HG03066 (cell line): ENCODE data around the gene BPIFB2.

Experiments
- ATAC-seq: cut with Tn5 transposase; IDR thresholded peaks from one replicate; pipeline ENCODE4 v1.9.1; 2021; ENCODE audit warnings: low read depth; ENCODE audit not compliant: unreplicated experiment

Gene BPIFB2

DNA sequence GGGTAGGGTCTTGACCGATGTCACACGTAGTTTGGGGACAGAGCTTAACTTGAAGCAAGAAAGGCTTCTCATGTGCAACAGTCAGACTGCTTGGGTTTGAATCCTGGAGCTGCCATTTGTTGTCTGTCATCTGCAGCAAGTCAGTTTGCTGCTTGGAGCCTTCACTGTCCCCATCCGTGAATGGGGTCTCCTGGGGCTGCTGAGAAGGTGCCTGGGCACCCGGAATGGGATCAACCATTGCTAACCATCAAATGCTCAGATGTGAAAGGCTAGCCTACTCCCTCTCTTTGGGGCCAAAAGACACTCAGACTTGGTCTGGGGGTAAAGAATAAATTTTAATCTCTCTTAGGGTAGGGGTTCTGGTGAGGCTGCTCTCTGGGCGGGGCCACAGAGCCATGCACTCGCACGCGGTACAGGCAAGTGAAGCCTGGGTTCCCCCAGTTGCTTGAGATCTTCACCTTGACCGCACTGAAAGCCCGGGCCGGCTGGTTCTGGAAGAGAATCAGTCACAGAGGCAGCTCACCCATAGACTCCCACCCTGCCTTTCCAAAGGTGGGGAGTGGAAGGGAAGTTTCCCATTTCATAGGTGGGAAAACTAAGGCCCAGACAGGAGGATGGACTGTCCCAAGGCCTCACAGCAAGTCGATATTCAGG is 23.9 kb upstream of the BPIFB2 start:
- no peak for ATAC-seq

DNA sequence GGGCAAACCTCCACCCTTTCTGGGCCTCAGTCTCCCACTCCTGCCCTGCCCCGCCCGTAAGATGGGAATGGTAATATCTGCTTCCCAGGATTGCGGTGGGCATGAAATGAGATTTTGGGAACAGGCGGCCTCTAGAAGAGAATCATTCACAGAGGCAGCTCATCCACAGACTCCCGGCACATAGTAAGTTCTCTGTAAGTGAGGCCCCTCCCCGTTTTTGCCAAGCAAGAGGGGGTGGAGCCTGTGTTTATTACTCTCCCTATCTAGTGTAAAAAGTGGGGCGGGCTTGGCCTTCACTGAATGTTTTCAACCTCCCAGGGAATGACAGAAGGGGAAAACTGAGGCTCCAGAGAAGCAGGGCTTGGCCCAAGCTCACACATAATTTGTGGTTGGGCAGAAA is 23.3 kb upstream of the BPIFB2 start:
- no peak for ATAC-seq

DNA sequence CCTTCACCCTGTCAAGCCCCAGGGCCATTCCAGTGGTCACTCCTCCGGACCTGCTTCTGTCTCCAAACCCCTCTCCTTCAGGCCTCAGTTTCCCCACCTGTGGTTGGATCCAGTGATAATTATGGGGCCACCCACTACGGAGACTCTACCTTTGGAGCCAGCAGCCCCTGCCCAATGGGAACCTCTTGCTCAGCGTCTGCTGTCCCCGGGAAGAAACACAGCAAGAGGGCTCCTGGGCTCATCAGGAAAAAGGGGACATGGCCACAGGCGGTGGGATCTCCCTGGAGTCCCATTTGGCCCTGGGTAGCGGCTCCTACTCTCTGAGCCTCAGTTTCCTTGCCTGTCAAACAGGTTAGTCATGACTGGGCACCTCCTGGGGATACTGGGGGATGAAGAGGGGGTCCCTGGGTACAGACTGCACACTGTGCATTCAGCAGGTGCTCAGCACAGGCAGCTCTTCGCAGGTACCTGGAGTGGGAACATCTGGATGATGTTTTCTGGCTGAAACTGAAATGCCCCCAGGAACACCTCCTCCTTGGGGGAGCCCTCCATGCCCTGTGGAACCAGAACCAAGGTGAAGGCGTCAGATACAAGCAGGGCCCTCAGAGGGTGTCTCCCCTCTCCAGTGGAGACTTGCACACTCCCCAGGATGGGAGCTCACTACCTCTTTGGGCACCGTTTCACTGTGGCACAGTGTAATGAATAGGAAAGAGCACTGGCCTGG is 22.7 kb upstream of the BPIFB2 start:
- ATAC-seq = no peak

DNA sequence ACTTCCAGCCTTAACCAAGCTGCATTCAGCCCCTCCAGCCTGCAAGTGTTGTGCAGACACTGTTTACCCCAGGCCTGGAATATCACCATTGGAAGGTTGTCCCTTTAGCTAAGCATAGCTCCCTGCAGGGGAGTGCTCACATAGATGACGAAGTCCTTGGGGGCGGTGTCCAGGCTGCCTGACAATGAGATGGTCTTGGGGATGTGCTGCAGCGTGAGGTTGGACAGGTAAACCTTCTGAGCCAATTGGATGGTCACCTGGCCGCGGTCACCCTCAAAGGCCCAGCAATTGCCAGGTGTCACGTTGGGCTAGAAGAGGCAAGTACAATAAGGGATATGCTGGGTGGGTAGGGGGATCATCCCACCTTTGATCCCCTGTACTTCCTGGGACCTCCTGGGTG is 21.9 kb upstream of the BPIFB2 start:
- no peak for ATAC-seq

DNA sequence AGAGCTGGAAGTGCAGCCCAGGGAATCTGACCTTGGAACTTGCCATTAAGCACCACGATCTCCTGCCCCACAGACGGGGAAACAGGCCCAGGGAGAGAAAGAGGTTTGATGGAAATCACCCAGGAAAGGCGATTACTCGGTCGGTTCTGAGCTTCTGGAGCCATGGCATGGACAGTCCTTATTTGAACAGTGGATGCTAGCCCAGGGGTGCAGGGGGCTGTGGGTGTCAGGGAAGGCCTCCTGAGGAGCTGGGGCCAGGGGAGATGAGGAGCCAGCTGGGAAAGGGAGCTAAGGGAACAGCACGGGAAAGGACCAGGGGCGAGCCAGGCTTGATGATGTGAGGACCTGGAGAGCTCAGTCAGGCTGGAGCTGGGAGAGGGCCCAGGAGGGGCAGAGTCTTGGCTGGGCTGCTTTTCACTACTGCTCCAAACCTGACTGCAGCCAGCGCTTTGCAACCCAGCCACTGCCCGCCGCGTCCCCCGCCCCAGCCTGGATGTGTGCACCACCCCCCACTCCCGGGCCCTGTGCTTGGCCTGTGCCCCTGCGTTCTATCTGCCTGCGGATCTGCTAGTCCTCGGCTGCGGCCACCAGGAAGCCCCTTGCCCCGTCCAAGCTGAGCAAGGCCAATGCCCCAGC is 21.1 kb upstream of the BPIFB2 start:
- no peak for ATAC-seq

DNA sequence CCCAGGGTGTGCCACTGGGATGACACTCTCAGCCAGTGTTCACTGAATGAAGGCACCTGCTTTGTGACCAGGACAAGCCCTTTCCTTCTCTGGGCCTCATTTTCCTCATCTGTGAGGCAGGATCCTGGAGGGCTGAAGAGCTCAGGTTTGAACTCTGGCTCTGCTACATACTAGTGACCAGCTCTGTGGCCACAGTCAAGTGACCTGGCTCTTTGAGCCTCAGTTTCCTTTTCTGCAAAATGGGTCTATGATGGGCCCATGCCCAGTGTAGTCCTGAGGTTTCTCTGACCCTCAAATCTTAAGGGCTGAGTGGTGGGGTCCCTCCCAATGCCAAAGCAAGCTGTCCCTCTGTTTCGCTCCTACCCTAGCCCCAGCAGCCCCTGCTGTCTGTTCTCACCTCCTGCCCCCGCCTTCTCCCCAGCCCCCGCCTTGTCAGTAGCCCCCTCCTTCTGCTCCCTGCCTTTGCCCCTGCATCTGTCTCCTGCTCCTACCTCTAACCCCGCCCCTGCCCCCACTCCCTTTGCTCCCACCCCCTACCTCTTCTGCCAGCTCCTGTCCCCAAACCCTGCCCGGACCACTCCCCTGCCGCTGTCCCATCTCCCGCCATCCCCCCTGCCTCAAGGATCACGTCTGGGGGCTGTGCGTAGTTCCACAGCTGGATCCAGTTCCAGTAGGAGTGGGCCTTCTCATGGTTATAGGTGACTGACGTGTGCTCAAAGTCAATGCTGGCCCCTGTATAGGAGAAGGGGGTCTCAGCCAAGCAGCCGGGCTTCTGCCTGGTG is 20.3 kb upstream of the BPIFB2 start:
- no peak for ATAC-seq

DNA sequence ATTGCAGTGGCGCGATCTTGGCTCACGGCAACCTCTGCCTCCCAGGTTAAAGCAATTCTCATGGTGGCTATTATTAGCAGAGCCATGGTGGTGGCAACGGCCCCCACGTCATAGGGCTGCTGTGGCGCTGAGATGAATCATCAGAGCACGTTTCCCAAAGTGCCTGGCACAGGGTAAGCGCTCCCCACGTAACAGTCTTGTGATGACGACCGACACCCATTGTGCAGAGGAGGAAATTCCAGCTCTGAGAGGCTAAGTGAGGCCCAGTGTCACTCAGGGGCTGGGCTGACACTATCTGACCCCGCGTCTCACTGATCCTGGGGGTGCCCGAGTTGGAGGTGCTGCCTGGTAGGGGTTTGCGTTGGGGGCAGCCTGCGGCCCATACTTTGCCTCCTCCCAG is 19.5 kb upstream of the BPIFB2 start:
- ATAC-seq = no peak

DNA sequence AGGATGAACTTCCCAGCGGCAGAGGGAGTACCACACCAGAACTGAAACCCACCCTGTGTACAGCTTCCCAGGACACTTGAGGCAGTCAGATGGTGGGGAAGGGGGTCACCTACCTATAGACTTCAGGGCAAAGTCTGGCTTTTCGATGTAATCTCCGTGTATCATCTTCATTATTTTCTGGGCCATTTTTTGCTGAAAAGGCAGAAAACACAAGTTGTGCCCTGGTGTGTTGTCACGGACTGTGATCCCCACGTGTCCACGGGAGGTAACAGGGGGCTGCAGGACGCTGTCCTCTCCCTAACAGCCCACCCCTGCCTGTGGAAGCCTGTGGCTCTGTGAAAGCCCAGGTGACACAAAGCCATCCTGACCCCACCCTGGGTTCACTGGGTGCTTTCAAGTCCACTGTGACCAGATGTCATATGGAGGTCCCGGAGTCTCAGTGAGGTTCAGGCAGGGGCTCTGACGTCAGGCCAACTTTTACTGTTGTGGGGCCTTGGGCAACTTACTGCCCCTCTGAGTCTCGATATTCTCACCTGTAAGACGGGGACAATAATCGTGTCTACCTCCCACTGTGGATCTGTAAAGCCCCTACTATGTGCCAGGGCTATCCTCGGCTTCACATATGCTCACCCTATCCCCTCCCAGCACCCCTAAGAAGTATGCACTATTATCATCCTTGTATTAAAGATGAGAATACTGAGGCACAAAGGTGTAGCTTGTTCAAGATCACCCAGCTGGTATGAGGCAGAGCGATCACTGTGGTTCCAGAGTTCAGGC is 17.8 kb upstream of the BPIFB2 start:
- ATAC-seq = no peak

DNA sequence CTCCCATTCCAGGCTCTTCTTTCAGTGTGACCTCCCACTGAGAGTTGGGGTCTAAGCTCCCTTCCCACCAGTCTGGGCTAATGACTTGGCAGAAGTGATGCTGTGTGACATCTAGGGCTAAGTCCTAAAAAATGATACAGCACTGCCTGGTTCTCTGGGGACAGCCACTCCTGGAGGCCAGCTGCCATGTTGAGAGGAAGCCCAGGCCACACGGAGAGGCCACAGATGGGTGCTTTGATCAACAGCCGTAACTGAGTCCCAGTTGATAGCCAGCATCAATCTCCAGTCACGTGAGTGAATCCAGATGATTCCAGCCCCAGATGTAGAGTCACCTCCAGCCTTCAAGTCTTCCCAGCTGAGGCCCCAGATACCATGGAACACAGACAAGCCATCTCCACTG is 17.1 kb upstream of the BPIFB2 start:
- ATAC-seq = no peak

DNA sequence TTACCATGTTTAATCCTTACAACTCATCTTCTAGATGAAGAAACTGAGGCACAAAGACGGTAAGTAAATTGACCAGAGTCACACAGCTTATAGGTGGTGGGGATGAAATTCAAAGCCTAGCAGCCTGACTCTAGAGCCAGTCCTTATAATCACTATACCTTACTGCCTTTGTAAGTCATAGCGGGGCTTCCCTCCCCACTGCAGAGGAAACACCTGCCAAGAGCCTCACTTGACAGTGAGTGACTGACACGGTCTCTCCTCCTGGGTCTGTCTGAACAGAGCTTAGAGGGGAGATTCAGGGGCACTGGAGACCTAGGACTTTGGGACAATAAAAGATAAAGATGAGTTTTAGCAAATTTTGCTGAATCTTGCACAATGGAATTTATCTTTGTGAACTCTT is 16.1 kb upstream of the BPIFB2 start:
- ATAC-seq = no peak

DNA sequence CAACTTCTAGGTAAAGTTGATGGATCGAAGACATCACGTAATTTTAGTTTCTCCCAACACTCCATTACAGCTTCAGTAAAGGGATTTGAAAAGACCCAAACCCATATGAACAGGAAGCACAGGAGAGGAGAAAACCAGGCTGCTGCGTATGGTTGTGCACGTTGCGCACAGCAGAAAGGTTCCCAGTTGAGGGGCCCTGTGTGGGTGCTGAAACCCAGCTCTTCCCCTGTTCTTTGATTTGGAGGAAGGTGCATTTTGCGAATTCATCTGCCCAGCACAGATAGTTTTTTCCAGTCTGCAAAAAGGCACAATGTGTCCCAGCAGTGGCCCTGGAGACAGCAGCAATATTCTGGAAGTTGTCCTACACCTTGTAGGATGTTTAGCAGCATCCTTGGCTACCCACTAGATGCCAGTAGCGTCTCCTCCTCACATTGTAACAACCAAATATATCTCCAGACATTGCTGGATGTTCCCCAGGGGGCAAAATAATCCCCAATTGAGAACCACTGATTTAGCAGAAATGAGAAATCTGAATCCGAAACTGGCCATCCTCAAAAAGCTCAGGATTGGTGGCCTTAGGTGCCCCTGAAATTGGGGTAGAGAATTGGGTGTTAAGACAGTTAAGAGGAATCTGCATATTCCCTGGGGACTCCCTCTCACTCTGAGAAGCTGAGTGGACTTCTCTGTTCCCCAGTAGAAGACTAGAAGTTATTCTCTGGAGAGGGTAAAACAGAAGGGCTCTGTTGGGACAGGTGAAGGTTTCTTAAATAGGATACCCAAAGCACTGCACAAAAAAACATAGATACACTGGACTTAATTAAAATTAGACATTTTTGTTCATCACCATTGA is 15.5 kb upstream of the BPIFB2 start:
- ATAC-seq = no peak

DNA sequence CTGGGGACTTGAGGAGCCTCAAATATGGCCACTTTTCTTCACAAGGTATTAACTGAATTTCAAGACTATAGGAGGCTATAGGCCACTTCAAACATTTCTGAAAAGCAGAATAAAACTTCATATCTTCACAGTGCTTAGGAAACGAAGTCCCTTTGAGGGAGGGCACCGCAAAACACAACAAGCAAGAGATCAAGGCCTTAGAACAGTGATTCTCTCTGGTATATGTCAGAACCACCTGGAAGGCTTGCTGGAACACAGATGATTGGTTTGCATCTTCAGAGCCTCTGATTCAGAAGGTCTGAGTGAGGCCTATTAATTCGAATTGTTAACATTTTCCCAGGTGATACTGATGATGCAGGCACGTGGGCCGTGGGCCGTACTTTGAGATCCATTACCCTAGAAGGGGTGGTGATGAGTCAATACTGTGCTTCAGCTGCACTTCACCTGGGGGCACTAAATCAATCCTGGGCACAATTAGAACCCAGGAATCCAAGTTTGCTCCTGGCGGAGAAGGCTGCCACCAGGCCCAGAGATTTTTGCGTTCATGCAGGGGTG is 13.9 kb upstream of the BPIFB2 start:
- ATAC-seq = no peak

DNA sequence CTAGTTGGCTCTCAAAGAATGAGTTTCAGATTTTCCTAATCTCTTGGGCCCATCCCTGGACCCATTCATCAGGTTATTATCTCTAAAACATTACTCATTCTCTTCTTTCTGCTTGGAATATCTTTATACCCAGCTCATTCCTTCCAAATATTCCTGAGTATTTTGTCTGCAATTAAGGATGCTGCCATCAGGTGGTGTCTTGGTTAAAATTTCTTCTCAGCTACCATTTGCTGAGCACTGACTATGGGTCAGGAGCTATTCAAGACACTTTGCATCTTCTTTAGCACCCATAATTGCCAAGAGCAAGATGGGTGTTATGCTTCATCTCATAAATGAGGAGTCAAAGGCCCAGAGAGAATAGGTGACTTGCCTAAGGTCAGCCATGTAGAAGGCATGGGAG is 11.7 kb upstream of the BPIFB2 start:
- no peak for ATAC-seq

DNA sequence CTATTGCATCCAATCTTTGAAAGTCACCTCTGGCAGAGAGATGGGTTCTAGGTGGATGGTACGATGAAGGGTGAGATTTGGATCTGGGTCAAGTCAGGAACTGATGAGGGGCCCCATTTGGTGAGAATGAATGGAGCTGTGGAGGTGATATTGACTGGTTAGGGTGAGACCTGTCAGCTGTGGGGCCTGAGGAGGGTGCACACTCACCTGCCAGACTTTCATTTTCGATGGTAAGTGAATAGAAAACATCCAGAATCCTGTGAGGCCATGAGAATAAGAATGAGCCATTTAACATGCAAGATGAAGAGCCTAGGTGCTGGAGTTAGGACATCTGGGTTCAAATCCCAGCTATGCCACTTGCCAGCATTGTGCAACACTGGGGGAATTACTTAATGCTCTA is 10.1 kb upstream of the BPIFB2 start:
- no peak for ATAC-seq

DNA sequence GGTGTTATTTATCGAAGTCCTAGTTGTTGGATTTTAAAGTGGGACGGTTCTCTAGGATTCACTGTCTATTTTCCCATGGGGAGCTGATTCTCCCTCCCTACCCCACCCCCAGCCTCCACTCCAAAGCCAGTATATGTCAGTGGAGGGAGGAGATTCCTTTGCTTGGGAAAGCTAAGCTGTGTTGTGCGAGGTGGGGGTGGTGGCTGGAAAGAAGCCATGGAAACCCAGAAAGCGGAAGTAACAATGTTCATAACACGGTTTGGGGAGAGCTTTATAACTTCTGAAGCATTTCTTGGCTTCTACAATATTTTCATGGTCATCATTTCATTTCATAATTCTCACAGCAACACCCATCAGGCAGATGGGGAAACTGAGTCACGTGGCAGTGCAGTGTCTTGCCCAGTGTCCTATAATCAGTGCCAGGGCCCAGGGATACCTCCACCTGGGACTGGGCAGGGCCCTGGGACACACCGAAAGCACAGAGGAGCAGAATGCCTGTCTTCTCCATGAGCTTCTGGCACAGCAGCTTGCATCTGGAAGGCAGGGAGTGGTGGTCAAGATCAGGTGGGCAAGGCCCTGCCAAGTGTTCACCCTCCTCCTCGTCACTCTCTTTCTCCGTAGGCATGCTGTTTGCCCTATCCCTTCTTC is 7.8 kb upstream of the BPIFB2 start:
- no peak for ATAC-seq

DNA sequence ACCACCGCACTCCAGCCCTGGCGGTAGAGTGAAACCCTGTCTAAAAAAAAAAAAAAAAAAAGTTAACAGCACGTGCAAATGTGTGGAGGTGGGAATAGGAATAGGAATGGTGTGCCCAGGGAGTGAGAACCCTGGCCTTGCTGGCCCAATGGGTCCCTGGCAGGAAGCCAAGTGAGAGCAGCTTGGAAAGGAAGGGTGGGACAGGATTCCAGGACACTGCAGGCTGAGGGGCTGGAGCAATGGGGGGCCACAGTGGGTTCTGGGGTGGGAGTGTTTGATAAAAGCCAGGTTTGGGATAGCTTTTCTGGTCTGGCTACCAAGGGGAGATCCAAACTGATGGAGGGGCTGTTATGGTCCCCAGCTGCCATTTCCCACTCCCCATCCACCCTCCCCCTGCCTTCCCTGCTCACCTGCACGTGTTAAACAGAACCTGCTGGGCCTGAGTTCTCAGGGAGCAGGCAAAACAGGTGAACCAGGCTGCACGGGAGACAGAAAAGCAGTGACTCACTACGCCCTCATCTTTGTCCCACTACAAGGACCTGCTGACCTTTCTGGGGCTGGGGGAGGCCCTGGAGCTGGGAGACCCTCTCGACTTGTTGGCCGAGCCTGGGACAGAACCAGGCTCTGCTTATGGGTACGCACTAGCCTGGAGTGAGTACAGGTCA is 6.6 kb upstream of the BPIFB2 start:
- ATAC-seq = no peak

DNA sequence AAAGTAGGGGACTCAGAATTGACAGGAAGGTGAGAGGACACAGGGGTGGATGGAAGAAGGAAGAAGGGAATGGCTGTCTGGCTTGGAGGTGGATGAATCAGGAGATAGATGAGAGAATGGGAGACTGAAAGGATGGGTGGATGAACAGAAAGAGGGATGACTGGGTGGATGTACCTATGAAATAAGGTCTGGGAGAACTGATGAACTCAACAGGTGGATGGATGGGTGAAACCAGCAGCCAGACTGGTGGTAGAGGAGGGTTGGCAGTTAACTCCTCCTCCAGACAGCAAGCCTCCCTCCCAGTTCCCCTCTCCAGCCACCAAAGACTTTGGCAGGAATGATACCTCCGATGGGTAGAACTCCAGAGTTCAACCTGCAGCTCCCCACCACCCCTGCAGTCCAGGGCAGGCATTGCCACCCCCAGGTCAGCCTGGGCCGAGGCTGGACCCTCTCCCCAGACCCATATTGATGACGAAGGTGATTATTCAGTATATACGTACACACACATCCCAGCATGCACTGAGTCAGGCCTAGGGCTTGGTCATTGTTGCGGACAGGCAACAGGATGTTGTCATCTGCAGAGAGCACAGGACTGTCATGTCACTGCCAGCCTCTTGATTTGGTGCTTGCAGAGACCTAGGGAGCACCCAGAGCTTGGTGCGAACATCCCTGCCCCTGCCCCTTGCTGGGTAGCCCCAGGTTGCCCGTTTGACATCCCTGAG is 5.3 kb upstream of the BPIFB2 start:
- no peak for ATAC-seq
